ENCODE data around the gene SRMS. TPM values are rescaled to one million over a fixed set of nuclear protein-coding genes. Genes with fewer than 3 reads are reported as not detected.

SRMS gene, protein sequence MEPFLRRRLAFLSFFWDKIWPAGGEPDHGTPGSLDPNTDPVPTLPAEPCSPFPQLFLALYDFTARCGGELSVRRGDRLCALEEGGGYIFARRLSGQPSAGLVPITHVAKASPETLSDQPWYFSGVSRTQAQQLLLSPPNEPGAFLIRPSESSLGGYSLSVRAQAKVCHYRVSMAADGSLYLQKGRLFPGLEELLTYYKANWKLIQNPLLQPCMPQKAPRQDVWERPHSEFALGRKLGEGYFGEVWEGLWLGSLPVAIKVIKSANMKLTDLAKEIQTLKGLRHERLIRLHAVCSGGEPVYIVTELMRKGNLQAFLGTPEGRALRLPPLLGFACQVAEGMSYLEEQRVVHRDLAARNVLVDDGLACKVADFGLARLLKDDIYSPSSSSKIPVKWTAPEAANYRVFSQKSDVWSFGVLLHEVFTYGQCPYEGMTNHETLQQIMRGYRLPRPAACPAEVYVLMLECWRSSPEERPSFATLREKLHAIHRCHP
- not detected in 2 replicates for total RNA-seq

DNA sequence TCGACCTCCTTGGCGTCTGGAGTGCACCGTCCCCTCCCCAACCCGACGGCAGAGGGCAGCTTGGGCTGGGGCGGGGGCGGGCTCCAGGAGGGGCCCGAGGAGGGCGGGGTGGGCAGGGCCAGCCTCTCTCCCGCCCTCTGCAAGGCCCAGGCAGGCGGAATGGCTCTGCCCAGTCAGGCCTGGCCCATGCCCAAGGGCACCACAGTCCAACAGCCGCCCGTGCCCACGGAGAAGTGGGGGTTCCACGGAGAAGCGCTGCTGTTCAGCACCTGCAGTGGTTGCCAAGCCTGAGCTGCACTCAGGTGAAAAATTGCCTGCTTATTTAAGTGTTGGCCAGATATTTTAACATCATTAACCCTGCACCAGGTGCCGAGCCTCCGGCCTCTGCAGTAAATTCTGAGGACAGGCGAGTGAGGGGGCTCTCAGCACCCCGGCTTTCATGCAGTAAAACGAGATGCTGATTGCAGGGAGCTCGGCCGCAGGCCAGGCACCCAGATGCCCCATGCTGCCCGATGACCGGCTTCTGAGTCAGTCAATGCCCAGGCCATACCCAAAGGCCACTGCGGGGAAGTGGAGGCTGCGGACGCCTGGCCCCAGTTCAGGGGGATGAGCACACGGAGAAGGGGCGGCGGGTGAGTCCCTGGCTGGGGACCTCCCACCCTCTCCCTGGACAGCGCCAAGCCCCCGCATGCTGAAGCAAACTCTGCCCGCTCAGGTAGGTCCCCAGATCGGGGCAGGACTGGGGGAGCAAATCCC is at the start of gene SRMS:
Gene SRMS, minus strand, starts transcription at position 25 of the 756 bp plus-strand sequence. CDS start 286 bp downstream, outside the sequence.
- no peak for DNase-seq (ENCODE audit: low spot score)
- intact Hi-C loops (cut with micrococcal nuclease), result no loop called here
- H3K4me1 Mint-ChIP-seq (ENCODE audit: low read depth), result peaks cover 6% of the 10 kb centered on the region
- H3K4me3 Mint-ChIP-seq, result no peak within 1 kb of the TSS
- H3K9me3 Mint-ChIP-seq, result no peaks in the 10 kb centered on the region
- H3K27ac Mint-ChIP-seq, result no peak within 1 kb of the TSS
- no peaks in the 10 kb centered on the region for H3K36me3 Mint-ChIP-seq (ENCODE audit: low read depth)
- H3K27me3 Mint-ChIP-seq (ENCODE audit: insufficient read depth), result peaks cover 19% of the 10 kb centered on the region

DNA sequence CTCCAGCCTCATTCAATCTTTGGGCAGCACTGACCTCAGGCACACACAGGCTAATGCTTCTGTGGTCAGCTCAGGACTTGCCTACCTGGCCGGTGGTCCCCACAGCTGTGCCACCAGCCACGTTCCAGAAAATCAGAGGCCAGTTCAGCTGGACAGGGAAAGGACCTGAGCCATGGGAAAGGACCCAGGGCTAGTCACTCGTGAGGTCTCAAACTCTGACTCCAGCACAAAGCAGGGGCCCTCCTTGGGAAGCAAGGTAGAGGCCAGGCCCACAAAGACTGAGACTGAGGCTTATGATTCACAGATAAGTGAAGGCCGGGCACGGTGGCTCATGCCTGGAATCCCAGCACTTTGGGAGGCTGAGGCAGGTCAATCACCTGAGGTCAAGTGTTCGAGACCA is 48.9 kb upstream of the SRMS start:
- peaks cover 32% of the 10 kb centered on the region for H3K36me3 Mint-ChIP-seq (ENCODE audit: low read depth)
- no peak overlapping the region for H3K4me3 Mint-ChIP-seq
- no peak overlapping the region for H3K27ac Mint-ChIP-seq
- intact Hi-C loops (cut with micrococcal nuclease), result no loop called here
- no peaks in the 10 kb centered on the region for H3K4me1 Mint-ChIP-seq (ENCODE audit: low read depth)
- DNase-seq (ENCODE audit: low spot score), result no peak
- no peaks in the 10 kb centered on the region for H3K27me3 Mint-ChIP-seq (ENCODE audit: insufficient read depth)
- H3K9me3 Mint-ChIP-seq, result no peaks in the 10 kb centered on the region

DNA sequence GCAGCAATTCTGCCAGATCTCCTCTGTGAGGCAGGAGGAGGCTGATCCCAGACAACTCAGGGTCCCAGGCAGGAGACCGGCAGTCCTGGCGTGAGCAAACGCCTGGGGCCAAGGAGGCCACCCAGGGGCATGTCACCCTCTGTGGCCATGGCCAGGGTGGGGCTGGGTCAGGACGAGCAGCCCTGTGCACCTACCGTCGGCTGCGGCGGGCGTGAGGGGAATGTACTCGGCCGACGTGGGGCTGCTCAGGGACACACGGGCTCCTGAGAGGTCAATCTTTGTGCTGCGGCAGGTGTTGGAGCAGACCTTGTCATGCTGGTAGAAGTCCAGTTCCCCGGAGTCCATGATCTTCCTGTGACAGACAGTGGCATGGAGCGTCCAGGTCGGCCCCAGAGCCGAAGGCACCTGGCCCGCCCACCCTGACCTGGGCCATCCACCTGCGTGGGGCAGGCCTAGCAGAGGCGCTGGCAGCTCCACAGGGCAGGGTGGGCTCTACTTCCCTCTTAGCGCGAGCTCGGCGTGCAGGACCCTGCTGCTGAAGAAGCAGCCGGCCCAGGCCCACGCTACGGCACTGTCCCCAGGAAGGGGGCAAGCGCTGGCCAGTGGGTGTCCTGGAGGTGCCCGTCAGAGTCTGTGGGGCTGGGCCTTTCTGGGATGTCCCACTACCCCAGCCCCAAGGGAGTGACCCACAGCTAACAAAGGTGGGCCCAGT is 48.0 kb upstream of the SRMS start:
- H3K9me3 Mint-ChIP-seq, result no peaks in the 10 kb centered on the region
- intact Hi-C loops (cut with micrococcal nuclease), result no loop called here
- H3K4me1 Mint-ChIP-seq (ENCODE audit: low read depth), result no peaks in the 10 kb centered on the region
- no peak overlapping the region for H3K27ac Mint-ChIP-seq
- H3K4me3 Mint-ChIP-seq, result no peak overlapping the region
- H3K27me3 Mint-ChIP-seq (ENCODE audit: insufficient read depth), result no peaks in the 10 kb centered on the region
- H3K36me3 Mint-ChIP-seq (ENCODE audit: low read depth), result peaks cover 35% of the 10 kb centered on the region
- no peak for DNase-seq (ENCODE audit: low spot score)

DNA sequence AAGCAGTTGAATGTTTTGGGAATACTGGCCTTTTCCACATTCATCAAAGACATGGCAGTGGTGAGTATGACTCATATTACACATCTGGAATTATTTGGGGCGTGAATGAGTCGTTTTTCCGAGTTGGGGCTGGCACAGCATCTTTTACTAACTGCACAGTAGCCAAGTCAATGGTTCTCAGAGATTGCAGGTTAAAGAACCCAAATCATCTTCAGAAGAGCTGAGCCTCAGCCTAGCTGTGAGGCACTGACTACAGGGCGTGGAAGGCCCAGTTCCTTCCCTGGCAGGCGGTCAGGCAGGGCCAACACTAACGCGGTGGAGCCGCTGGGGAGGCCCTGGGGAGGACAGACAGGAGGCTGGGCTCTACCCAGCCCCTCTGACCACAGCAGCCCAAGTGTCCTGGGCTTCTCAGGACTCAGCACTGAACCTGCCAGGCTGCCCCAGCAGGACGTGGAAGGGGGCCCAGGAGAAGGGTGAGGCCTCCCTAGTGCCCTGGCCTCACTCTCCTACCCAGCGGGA is 46.6 kb upstream of the SRMS start:
- H3K27ac Mint-ChIP-seq, result no peak overlapping the region
- no peaks in the 10 kb centered on the region for H3K4me1 Mint-ChIP-seq (ENCODE audit: low read depth)
- no peaks in the 10 kb centered on the region for H3K9me3 Mint-ChIP-seq
- no peaks in the 10 kb centered on the region for H3K27me3 Mint-ChIP-seq (ENCODE audit: insufficient read depth)
- H3K36me3 Mint-ChIP-seq (ENCODE audit: low read depth), result peaks cover 31% of the 10 kb centered on the region
- DNase-seq (ENCODE audit: low spot score), result no peak
- intact Hi-C loops (cut with micrococcal nuclease), result no loop called here
- H3K4me3 Mint-ChIP-seq, result no peak overlapping the region

DNA sequence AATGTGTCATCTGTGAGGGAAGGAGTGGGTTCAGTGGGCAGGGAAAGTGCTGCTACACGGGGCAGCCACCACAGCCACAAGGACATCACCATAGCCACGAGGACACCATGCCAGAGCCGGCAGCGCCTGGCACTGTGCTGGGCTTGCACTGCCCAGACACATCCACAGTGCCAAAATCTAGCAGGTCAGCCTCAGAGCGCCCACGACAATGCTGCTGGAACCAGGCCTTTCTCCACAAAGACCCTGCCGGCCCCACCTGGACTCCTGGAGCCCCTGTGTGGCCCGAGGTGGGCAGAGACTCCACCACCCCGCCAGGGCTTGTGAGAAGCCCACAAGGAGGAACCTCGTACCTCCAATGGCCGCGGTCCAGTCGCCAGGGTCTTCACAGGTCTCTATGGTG is 45.1 kb upstream of the SRMS start:
- intact Hi-C loops (cut with micrococcal nuclease), result no loop called here
- H3K27ac Mint-ChIP-seq, result no peak overlapping the region
- no peak for DNase-seq (ENCODE audit: low spot score)
- H3K4me1 Mint-ChIP-seq (ENCODE audit: low read depth), result no peaks in the 10 kb centered on the region
- H3K36me3 Mint-ChIP-seq (ENCODE audit: low read depth), result peaks cover 26% of the 10 kb centered on the region
- H3K4me3 Mint-ChIP-seq, result no peak overlapping the region
- no peaks in the 10 kb centered on the region for H3K9me3 Mint-ChIP-seq
- no peaks in the 10 kb centered on the region for H3K27me3 Mint-ChIP-seq (ENCODE audit: insufficient read depth)

DNA sequence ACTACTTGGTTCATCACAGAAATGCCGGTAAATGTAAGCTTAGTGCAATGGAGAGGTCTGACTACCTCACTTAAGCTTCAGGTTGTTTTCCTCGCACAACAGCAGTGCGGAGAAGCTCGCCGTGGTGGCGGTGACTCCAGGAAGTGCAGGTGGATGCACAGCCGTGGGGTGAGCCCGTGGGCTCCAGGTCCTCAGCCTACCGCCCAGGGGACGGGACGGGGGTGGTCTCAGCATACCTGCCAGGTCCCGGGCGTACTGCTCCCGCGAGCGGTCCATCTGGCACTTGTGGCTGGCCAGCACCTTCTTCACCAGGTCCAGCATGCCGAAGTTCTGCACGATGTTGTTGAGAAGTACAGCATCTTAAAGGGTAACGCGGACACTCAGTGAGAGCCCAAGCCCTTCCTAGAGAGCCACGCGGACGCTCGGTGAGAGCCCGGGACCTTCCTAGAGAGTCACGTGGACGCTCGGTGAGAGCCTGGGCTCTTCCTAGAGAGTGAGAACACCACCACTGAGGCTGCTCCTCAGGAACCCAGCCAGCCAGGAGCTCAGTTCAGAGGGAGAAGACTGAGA is 44.3 kb upstream of the SRMS start:
- peaks cover 29% of the 10 kb centered on the region for H3K36me3 Mint-ChIP-seq (ENCODE audit: low read depth)
- H3K9me3 Mint-ChIP-seq, result no peaks in the 10 kb centered on the region
- H3K4me1 Mint-ChIP-seq (ENCODE audit: low read depth), result no peaks in the 10 kb centered on the region
- H3K27me3 Mint-ChIP-seq (ENCODE audit: insufficient read depth), result no peaks in the 10 kb centered on the region
- H3K4me3 Mint-ChIP-seq, result no peak overlapping the region
- DNase-seq (ENCODE audit: low spot score), result no peak
- H3K27ac Mint-ChIP-seq, result no peak overlapping the region
- intact Hi-C loops (cut with micrococcal nuclease), result no loop called here

DNA sequence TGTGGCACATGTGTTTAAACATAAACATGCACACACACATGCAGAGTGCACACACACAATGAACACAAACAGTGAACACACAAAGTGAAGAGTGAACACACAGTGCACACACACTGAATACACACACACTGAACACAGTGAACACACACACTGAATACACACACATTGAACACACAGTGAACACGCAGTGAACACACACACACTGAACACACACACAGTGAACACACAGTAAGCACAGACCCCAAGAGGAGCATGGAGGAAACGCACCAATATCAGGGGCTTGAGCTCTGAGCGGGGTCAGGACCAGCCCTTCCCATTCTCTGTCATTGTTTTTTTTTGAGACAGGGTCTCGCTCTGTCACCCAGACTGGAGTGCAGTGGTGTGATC is 43.6 kb upstream of the SRMS start:
- Mint-ChIP-seq H3K36me3 (ENCODE audit: low read depth) (peaks cover 29% of the 10 kb centered on the region), H3K27ac (no peak overlapping the region), H3K4me1 (ENCODE audit: low read depth) (no peaks in the 10 kb centered on the region), H3K9me3 (no peaks in the 10 kb centered on the region), H3K4me3 (no peak overlapping the region), H3K27me3 (ENCODE audit: insufficient read depth) (no peaks in the 10 kb centered on the region)
- intact Hi-C loops (cut with micrococcal nuclease), result no loop called here
- no peak for DNase-seq (ENCODE audit: low spot score)

DNA sequence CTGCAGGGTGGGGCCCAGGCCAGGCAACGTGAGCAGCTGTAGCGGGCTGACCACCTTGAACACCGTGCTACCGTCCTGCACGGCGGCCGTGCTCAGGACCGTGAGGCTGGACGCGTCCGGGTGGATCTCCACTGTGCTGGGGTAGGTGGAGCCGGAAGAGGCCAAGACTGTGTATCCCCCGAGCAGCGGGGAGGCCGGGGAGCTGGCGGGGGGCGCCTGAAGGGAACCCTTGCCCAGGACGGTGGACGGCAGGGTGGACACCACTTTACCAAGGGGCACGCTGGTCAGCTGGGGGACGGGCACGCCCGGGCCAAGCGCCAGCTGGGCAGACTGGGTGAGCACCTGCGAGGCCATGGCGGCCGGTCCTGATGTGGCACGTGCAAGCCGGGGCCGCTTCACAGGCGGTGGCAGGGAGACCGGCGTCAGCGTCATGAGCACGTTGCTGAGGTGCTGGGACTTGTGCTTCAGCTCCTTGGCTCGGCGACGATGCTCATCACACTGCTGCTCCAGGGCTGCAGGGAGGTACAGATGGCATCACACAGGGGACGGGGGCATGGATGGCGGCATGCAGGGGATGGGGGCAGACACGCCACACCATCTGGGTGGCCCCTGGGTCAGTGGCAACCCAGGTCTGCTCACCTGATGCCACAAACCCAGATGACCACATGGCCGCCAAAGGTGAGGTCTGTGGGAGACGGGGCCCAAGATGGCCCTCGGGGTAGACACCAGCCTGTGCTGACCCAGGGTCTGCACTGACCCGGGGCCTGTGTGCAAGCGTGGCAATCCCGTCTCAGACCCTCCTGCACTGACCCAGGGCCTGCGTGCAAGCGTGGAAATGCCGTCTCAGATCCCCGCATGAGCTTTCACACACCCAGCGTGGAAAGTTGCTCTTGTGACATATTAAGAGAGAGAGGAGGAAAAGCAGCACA is 42.9 kb upstream of the SRMS start:
- Mint-ChIP-seq H3K27ac (no peak overlapping the region), H3K27me3 (ENCODE audit: insufficient read depth) (no peaks in the 10 kb centered on the region), H3K4me3 (no peak overlapping the region), H3K4me1 (ENCODE audit: low read depth) (no peaks in the 10 kb centered on the region), H3K36me3 (ENCODE audit: low read depth) (peaks cover 28% of the 10 kb centered on the region), H3K9me3 (no peaks in the 10 kb centered on the region)
- DNase-seq (ENCODE audit: low spot score), result no peak
- intact Hi-C loops (cut with micrococcal nuclease), result no loop called here

DNA sequence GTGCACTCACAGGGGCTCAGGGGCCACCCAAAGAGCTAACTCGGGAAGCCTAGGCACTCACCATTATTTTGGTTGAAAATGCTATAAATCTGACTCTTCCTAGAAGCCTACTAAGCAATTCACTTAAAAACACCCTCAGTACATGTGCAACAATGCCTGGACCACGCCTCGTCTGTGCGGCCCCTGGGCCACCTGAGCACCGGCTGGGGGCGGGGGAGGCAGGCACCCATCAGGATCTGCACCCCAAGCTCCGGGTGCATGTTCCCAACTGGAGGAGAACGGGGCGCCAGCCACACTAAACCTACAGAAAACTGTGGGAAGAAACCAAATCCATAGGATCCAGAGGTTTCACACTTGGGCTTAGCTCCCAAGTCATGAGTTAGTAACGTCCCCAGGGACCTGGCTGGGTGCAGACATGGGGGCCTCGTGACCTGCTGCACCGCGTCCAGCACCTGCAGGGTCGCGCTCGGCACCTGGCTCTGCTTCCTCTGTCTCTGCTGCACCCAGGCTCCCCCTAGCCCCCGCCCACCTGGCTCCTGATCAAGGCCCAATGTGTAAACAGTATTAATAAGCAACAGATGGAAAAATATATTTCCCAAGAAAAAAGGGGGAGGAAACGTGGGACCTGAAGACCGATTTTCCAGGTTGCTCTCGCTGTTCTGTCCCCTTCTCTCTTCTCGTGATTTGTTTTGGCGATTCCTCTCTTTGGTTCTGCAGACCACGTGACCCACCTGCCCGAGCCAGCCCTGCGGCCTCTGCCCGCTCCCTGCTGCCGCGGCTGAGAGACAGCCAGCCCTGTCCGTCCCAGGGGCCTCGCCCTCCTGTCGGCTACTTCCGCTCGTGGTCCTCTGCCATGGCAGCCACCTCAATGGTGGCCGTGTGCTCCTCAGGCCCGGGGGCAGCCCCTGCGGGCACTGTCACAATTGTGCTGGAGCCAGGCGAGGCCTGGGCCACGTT is 42.0 kb upstream of the SRMS start:
- Mint-ChIP-seq H3K4me3 (no peak overlapping the region), H3K27me3 (ENCODE audit: insufficient read depth) (no peaks in the 10 kb centered on the region), H3K9me3 (no peaks in the 10 kb centered on the region), H3K4me1 (ENCODE audit: low read depth) (no peaks in the 10 kb centered on the region), H3K36me3 (ENCODE audit: low read depth) (peaks cover 22% of the 10 kb centered on the region), H3K27ac (no peak overlapping the region)
- intact Hi-C loops (cut with micrococcal nuclease), result no loop called here
- DNase-seq (ENCODE audit: low spot score), result no peak

DNA sequence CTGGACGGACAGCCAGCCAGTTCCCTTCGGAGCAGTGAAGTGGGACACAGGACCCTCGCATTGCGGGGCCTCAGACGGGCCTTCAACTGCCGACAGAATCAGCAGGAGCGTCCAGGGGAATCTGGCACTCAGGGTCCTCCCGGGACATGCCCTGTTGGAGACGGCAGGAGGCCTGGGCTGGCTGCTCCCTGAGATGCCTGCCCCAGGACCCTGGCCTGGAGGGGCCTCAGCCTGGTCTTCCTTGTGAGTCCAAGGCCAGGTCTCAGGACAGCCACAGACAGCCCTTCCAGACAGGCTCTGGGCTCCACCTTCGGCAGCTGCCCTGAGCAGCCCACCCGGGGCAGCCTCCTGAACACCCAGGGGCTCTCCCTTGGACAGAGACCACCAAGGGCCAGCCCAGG is 41.1 kb upstream of the SRMS start:
- no peak for DNase-seq (ENCODE audit: low spot score)
- intact Hi-C loops (cut with micrococcal nuclease), result no loop called here
- Mint-ChIP-seq H3K27me3 (ENCODE audit: insufficient read depth) (no peaks in the 10 kb centered on the region), H3K4me3 (no peak overlapping the region), H3K4me1 (ENCODE audit: low read depth) (no peaks in the 10 kb centered on the region), H3K9me3 (no peaks in the 10 kb centered on the region), H3K36me3 (ENCODE audit: low read depth) (peaks cover 22% of the 10 kb centered on the region), H3K27ac (no peak overlapping the region)

Measured in activated T-helper 1 cell treated with anti-CD3 and anti-CD28 coated beads, Interleukin-12 subunit alpha, Interleukin-12 subunit beta, Interleukin-2, Interleukin-4 antibody, amounts not matched to agents 30 ng/mL and 10 ng/mL and 1 ng/mL, durations not matched to agents 14 hours and 24 hours and 36 hours (primary cell).